HepG2 (cell line): ENCODE results near the gene CIBAR2. TPM values are rescaled to one million over a fixed set of nuclear protein-coding genes. Genes with fewer than 3 reads are reported as not detected.

Experiments used
- ARNTL ChIP-seq: sonication (generic); formaldehyde crosslinking; IDR thresholded peaks from 2 replicates; pipeline ENCODE4 v1.4.0; 2020; ENCODE audit warnings: mild to moderate bottlenecking, missing genetic modification reagents
- ETV5 ChIP-seq: IDR thresholded peaks from 2 replicates; pipeline ENCODE4 v1.6.1; 2018; ENCODE audit warnings: missing biosample characterization, missing genetic modification reagents, inconsistent platforms, borderline replicate concordance
- FOXA3 ChIP-seq: IDR thresholded peaks from 2 replicates; pipeline ENCODE4 v1.6.1; 2016; ENCODE audit warnings: missing genetic modification reagents, missing compliant biosample characterization
- MED13 ChIP-seq: sonication (generic); formaldehyde crosslinking; IDR thresholded peaks from 2 replicates; pipeline ENCODE4 v1.5.0; 2020; ENCODE audit warnings: missing genetic modification reagents
- RFX3 ChIP-seq: IDR thresholded peaks from 2 replicates; pipeline ENCODE4 v1.6.1; 2016; ENCODE audit warnings: missing biosample characterization, missing genetic modification reagents
- SMAD3 ChIP-seq: sonication (generic); formaldehyde crosslinking; IDR thresholded peaks from 2 replicates; pipeline ENCODE4 v1.4.0; 2020; ENCODE audit warnings: missing genetic modification reagents
- SOX5 ChIP-seq: IDR thresholded peaks from 2 replicates; pipeline ENCODE4 v1.6.1; 2016; ENCODE audit warnings: borderline replicate concordance
- SUZ12 ChIP-seq: fragments of 150-350 bp; IDR thresholded peaks from 2 replicates; pipeline ENCODE4 v1.6.1; 2014; ENCODE audit warnings: low read depth, low read length
- XBP1 ChIP-seq: sonication (generic); formaldehyde crosslinking; IDR thresholded peaks from 2 replicates; pipeline ENCODE4 v1.5.0; 2020; ENCODE audit warnings: missing genetic modification reagents
- ZBTB40 ChIP-seq, 2 experiments: fragments of 450-650 bp in 1 of 2; sonication (generic) in 1 of 2; formaldehyde crosslinking in 1 of 2; IDR thresholded peaks; 2 replicates each; pipeline versions ENCODE4 v1.6.1 to v1.8.0; 2016 to 2022; ENCODE audit warnings: antibody characterized with exemption in 1 of 2, mild to moderate bottlenecking in 1 of 2, missing genetic modification reagents in 1 of 2
- ZBTB42 ChIP-seq: sonication (generic); formaldehyde crosslinking; IDR thresholded peaks from 2 replicates; pipeline ENCODE4 v1.5.0; 2020; ENCODE audit warnings: mild to moderate bottlenecking, missing genetic modification reagents
- ZBTB43 ChIP-seq: sonication (generic); formaldehyde crosslinking; conservative IDR thresholded peaks from 2 replicates; pipeline ENCODE4 v1.4.0; 2020; ENCODE audit warnings: missing genetic modification reagents
- ZNF512 ChIP-seq: sonication (generic); formaldehyde crosslinking; IDR thresholded peaks from 2 replicates; pipeline ENCODE4 v1.4.0; 2020; ENCODE audit warnings: mild to moderate bottlenecking, missing genetic modification reagents
- ZNF773 ChIP-seq: sonication (generic); formaldehyde crosslinking; IDR thresholded peaks from 2 replicates; pipeline ENCODE4 v1.4.0; 2020; ENCODE audit warnings: missing genetic modification reagents, borderline replicate concordance
- ZNF800 ChIP-seq: sonication (generic); formaldehyde crosslinking; IDR thresholded peaks from 2 replicates; pipeline ENCODE4 v1.4.0; 2020; ENCODE audit warnings: missing genetic modification reagents
- ZSCAN12 ChIP-seq: sonication (generic); formaldehyde crosslinking; IDR thresholded peaks from 2 replicates; pipeline ENCODE4 v1.9.0; 2021; ENCODE audit warnings: mild to moderate bottlenecking, missing genetic modification reagents
- polyA plus RNA-seq, 8 experiments: library from polyadenylated mRNA; depleted of rRNA in 3 of 8; stranded (reverse) in 7 of 8; unstranded in 1 of 8; fragments of >200 nt; fragmentation: Illumina TruSeq in 4 of 8; extraction: Trizol in 4 of 8; gene quantifications; 2 replicates each; pipeline versions ENCODE4 v1.2.1 to v1.2.3, GENCODE V29; 2011 to 2016; ENCODE audit warnings: low read depth in 4 of 8, missing spikeins in 1 of 8, mixed read lengths in 1 of 8; ENCODE audit not compliant: insufficient read depth in 1 of 8
- total RNA-seq, 5 experiments: library from RNA; depleted of rRNA; stranded (reverse); fragments of >200 nt; fragmentation: Illumina TruSeq; extraction: Trizol; gene quantifications; 2 replicates each; pipeline ENCODE4 v1.2.3, GENCODE V29; 2016; ENCODE audit warnings: low read depth in 1 of 5

Gene CIBAR2
- total and polyA plus RNA-seq, 2 of the 13 experiments (the other 11 are each of a cell fraction or from before 2014, with no cell fraction given) = not detected

- TF ChIP-seq ZNF800 (CRISPR knock-in tag) = peak; percentile 56; the same call in 1 of the 2 replicates
- 0 out of 2 replicates have a peak, but pooled peaks have one; percentile 30 for TF ChIP-seq ZNF773
- no peak for TF ChIP-seq ZBTB42 (CRISPR knock-in tag)
- TF ChIP-seq SMAD3 (CRISPR knock-in tag) = no peak
- TF ChIP-seq ZBTB40 (IDR thresholded peaks at IDR 0.05) = no peak
- TF ChIP-seq ZBTB40 (CRISPR knock-in tag; IDR thresholded peaks at IDR 0.05) = 0 out of 2 replicates have a peak, but pooled peaks have one; percentile 32
- TF ChIP-seq ARNTL = 0 out of 2 replicates have a peak, but pooled peaks have one; percentile 9
- TF ChIP-seq ZNF512 (CRISPR knock-in tag) = peak; percentile 21; the same call in 1 of the 2 replicates
- TF ChIP-seq ZBTB43 (CRISPR knock-in tag) = no peak
- no peak for TF ChIP-seq XBP1 (CRISPR knock-in tag)
- no peak for TF ChIP-seq SUZ12
- TF ChIP-seq MED13 (CRISPR knock-in tag) = no peak
- TF ChIP-seq SOX5 (CRISPR knock-in tag) = no peak
- 0 out of 2 replicates have a peak, but pooled peaks have one; percentile 36 for TF ChIP-seq ETV5 (CRISPR knock-in tag)
- no peak for TF ChIP-seq RFX3 (CRISPR knock-in tag)
- no peak for TF ChIP-seq FOXA3
- no peak for TF ChIP-seq ZSCAN12 (CRISPR knock-in tag)
Observed at GRCh38 chr16:85141491-85142128, 29.3 kb upstream of the CIBAR2 start (continued).
